ENCODE results near the gene LARP6. TPM values are rescaled to one million over a fixed set of nuclear protein-coding genes. Genes with fewer than 3 reads are reported as not detected.

The LARP6 gene
- total RNA-seq (2014; rRNA removed; shearing (Covaris generic)) (not detected in 2 replicates), total RNA-seq (2022) (not detected in 2 replicates), Bru-seq, nascent RNA (not detected), BruChase-seq, experiment 1, labeled RNA remaining after a 6-hour chase (not detected), BruChase-seq, experiment 2, labeled RNA remaining after a 2-hour chase (percentile 5 among the genes with signal in this experiment)
- long read RNA-seq = 0 reads

- no peaks in the 10 kb centered on the region for H3K4me1 ChIP-seq (ENCODE audit: insufficient read depth, low read length, poor library complexity, severe bottlenecking)
- no peaks in the 10 kb centered on the region for H3K9me2 ChIP-seq (ENCODE audit: insufficient read depth, low read length)
- H3K79me2 ChIP-seq (ENCODE audit: insufficient read depth, low read depth, low read length) = no peaks in the 10 kb centered on the region
- DNase-seq (ENCODE audit: low spot score) = no peak
- H3K4me2 ChIP-seq (ENCODE audit: low read length) = no peak within 1 kb of the TSS
- no peaks in the 10 kb centered on the region for H4K20me1 ChIP-seq (ENCODE audit: insufficient read depth, low read length)
- H3K27ac ChIP-seq (ENCODE audit: low read depth, low read length, poor library complexity, severe bottlenecking) = no peak within 1 kb of the TSS
- BruUV-seq (replicated peaks) = no TSS peak
- H3K4me3 ChIP-seq (ENCODE audit: low read depth, low read length, poor library complexity, severe bottlenecking) = no peak within 1 kb of the TSS
- H3K36me3 ChIP-seq (ENCODE audit: insufficient read depth, low read length) = no peaks in the 10 kb centered on the region
- no peak within 1 kb of the TSS for H2AFZ ChIP-seq (ENCODE audit: low read length)
- TF ChIP-seq, protein P1, sequence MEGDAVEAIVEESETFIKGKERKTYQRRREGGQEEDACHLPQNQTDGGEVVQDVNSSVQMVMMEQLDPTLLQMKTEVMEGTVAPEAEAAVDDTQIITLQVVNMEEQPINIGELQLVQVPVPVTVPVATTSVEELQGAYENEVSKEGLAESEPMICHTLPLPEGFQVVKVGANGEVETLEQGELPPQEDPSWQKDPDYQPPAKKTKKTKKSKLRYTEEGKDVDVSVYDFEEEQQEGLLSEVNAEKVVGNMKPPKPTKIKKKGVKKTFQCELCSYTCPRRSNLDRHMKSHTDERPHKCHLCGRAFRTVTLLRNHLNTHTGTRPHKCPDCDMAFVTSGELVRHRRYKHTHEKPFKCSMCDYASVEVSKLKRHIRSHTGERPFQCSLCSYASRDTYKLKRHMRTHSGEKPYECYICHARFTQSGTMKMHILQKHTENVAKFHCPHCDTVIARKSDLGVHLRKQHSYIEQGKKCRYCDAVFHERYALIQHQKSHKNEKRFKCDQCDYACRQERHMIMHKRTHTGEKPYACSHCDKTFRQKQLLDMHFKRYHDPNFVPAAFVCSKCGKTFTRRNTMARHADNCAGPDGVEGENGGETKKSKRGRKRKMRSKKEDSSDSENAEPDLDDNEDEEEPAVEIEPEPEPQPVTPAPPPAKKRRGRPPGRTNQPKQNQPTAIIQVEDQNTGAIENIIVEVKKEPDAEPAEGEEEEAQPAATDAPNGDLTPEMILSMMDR (conservative IDR thresholded peaks at IDR 0.05; ENCODE audit: low read length) = no peak
- TF ChIP-seq EZH2phosphoT487 (IDR thresholded peaks at IDR 0.05; ENCODE audit: borderline replicate concordance, low read depth, low read length) = no peak
- intact Hi-C loops (cut with micrococcal nuclease; ENCODE audit: unreplicated experiment) = no loop called here
- POLR2A ChIA-PET = no interaction called here
- no peaks in the 10 kb centered on the region for H3K9me3 ChIP-seq (ENCODE audit: low read length)
- CTCF ChIA-PET (ENCODE audit: unreplicated experiment) = no interaction called here
Measured at GRCh38 chr15:70853973-70854665, at the start of gene LARP6. Gene LARP6, minus strand, starts transcription at chr15:70854157. Its CDS starts 69 bp downstream, at chr15:70854088.

GRCh38 chr15:70902107-70902506 is 48.1 kb upstream of the LARP6 start:
- TF ChIP-seq, protein P1 (conservative IDR thresholded peaks at IDR 0.05; ENCODE audit: low read length) = no peak
- TF ChIP-seq EZH2phosphoT487 (IDR thresholded peaks at IDR 0.05; ENCODE audit: borderline replicate concordance, low read depth, low read length) = no peak
- intact Hi-C loops (cut with micrococcal nuclease; ENCODE audit: unreplicated experiment) = no loop called here
- DNase-seq (ENCODE audit: low spot score) = no peak
- Histone ChIP-seq H3K4me2 (ENCODE audit: low read length) (no peak overlapping the region), H3K36me3 (ENCODE audit: insufficient read depth, low read length) (no peaks in the 10 kb centered on the region), H4K20me1 (ENCODE audit: insufficient read depth, low read length) (no peaks in the 10 kb centered on the region), H3K4me3 (ENCODE audit: low read depth, low read length, poor library complexity, severe bottlenecking) (no peak overlapping the region), H3K9me3 (ENCODE audit: low read length) (no peaks in the 10 kb centered on the region), H3K4me1 (ENCODE audit: insufficient read depth, low read length, poor library complexity, severe bottlenecking) (no peaks in the 10 kb centered on the region), H3K9me2 (ENCODE audit: insufficient read depth, low read length) (no peaks in the 10 kb centered on the region), H3K27ac (ENCODE audit: low read depth, low read length, poor library complexity, severe bottlenecking) (no peak overlapping the region), H2AFZ (ENCODE audit: low read length) (no peak overlapping the region), H3K79me2 (ENCODE audit: insufficient read depth, low read depth, low read length) (no peaks in the 10 kb centered on the region)
- BruUV-seq (replicated peaks) = no TSS peak
- CTCF ChIA-PET (ENCODE audit: unreplicated experiment) = no interaction called here
- POLR2A ChIA-PET = no interaction called here
